Mesothelial cell of epicardium (in vitro differentiated cells): Measurements from ENCODE around the gene TMEM178A. TPM values are rescaled to one million over a fixed set of nuclear protein-coding genes. Genes with fewer than 3 reads are reported as not detected.

Source experiments
- DNase-seq, 2 experiments: peaks; one replicate each; pipeline ENCODE4 v3.0.0; 2021; ENCODE audit warnings: low spot score in 2 of 2; ENCODE audit not compliant: unreplicated experiment in 2 of 2
- H3K27ac Mint-ChIP-seq: 2 replicates; pipeline ENCODE4 v1.8.0; 2021; ENCODE audit warnings: mixed read lengths
- H3K27me3 Mint-ChIP-seq: 2 replicates; pipeline ENCODE4 v1.8.0; 2021; ENCODE audit warnings: low read depth, mixed read lengths
- H3K36me3 Mint-ChIP-seq: 2 replicates; pipeline ENCODE4 v1.8.0; 2021; ENCODE audit warnings: mixed read lengths
- H3K4me1 Mint-ChIP-seq: 2 replicates; pipeline ENCODE4 v1.8.0; 2021; ENCODE audit warnings: mixed read lengths
- H3K4me3 Mint-ChIP-seq: 2 replicates; pipeline ENCODE4 v1.8.0; 2021; ENCODE audit warnings: mild to moderate bottlenecking, moderate library complexity, mixed read lengths
- H3K9me3 Mint-ChIP-seq: 2 replicates; pipeline ENCODE4 v1.8.0; 2021; ENCODE audit warnings: mixed read lengths
- CTCF ChIP-seq: fragments of 200-600 bp; sonication (generic); IDR thresholded peaks from one replicate; pipeline ENCODE4 v1.5.0; 2021; ENCODE audit warnings: antibody characterized with exemption; ENCODE audit not compliant: unreplicated experiment
- total RNA-seq: library from RNA; stranded (reverse); gene quantifications from 3 replicates; pipeline ENCODE4 v1.2.1, GENCODE V29; 2021

TMEM178A gene
- total RNA-seq, 1 donor from 2014 or later, result 13.1 TPM

DNA sequence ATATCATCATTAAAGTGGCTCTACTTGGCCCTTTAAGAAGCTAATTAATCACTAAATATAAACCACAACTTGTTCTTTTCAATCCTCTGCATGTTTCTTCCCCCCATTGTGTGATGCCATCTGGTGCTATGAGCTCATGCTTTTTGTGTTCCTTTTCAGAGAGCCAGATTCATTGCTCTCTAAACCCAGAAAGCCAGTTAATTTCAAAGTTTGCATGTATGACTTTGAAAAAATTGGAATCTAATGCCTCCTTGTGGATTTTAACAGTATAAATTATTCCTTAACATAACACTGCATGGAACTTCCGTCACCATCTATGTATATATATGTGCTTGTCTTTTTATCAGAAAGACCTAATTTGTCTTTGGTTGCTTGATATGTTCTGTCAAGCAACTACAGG is 31.1 kb downstream of the TMEM178A start:
- peaks cover 24% of the 10 kb centered on the region for H3K9me3 Mint-ChIP-seq

DNA sequence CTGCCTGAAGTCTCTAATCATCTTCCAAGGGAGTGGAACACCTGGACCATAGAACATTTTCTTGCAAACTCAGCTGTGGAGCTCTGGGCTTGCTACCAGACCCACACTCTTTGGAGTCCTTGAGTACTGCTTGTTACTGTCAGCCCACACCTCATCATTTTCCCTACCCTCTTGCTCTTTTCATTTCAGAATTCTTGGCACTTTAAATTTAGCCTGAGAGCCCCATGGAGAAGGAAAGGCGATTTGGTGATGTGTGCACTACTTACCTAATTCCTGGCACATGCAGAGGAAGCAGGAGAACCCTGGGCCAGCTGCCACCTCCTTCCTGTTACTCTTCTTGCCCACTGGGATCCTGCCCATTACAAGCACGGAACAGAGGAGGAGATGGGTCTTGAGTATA is 31.7 kb downstream of the TMEM178A start:
- H3K27ac Mint-ChIP-seq, result no peak overlapping the region
- peaks cover 21% of the 10 kb centered on the region for H3K4me1 Mint-ChIP-seq
- peaks cover 25% of the 10 kb centered on the region for H3K9me3 Mint-ChIP-seq
- no peak overlapping the region for H3K4me3 Mint-ChIP-seq
- DNase-seq, result no peak
- H3K27me3 Mint-ChIP-seq, result no peaks in the 10 kb centered on the region
- TF ChIP-seq CTCF, result no peak
- peaks cover 26% of the 10 kb centered on the region for H3K36me3 Mint-ChIP-seq

More for the DNA sequence above, 31.1 kb downstream of the TMEM178A start:
- Mint-ChIP-seq H3K4me1 (peaks cover 21% of the 10 kb centered on the region), H3K27ac (peak overlapping the region; percentile 52), H3K36me3 (peaks cover 21% of the 10 kb centered on the region), H3K27me3 (no peaks in the 10 kb centered on the region), H3K4me3 (no peak overlapping the region)
- DNase-seq, result no peak
- peak; percentile 19 for TF ChIP-seq CTCF

DNA sequence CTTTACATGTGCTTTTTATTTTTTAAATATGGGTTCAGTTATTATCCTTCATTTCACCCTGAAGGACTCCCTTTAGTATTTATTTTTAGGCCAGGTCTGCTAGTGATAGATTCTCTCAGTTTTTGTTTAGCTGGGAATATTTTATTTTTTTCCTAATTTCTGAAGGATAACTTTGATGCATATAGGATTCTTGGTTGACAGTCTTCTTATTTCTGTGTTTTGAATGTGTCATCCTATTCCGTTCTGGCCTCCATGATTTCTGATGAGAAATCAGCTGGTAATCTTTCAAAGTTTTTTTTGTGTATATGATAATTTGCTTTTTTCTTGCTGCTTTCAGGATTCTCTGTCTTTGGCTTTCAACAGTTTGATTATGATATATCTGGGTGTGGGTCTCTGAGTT is 35.4 kb downstream of the TMEM178A start:
- peaks cover 28% of the 10 kb centered on the region for H3K36me3 Mint-ChIP-seq
- H3K4me3 Mint-ChIP-seq, result no peak overlapping the region
- H3K4me1 Mint-ChIP-seq, result peaks cover 12% of the 10 kb centered on the region
- H3K27ac Mint-ChIP-seq, result no peak overlapping the region
- DNase-seq, result no peak
- peaks cover 31% of the 10 kb centered on the region for H3K9me3 Mint-ChIP-seq
- no peak for TF ChIP-seq CTCF
- H3K27me3 Mint-ChIP-seq, result no peaks in the 10 kb centered on the region

- Mint-ChIP-seq H3K27me3 (no peaks in the 10 kb centered on the region), H3K36me3 (peaks cover 34% of the 10 kb centered on the region), H3K4me1 (no peaks in the 10 kb centered on the region), H3K4me3 (no peak overlapping the region), H3K9me3 (peaks cover 35% of the 10 kb centered on the region), H3K27ac (no peak overlapping the region)
- no peak for DNase-seq
- TF ChIP-seq CTCF, result no peak
Observed at GRCh38 chr2:39703181-39703872, 37.6 kb downstream of the TMEM178A start.

DNA sequence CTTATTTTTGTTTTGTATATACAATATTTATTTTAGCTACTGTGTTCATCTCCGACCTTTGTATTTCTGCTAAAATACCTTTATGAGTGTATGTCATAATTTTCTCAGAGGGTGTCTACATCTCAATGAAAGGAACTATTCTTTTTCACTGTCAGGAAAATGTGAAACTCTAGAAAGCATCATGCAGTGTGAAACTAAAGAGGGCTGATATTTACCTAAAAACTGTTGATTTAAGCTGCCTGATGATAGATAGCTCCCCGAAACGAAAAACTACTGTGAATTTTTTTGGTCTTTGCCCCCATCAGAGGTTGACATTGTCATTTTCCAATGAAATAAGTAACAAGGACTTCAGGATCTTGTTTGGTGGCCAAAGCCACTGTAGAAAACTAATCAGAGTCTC is 38.8 kb downstream of the TMEM178A start:
- Mint-ChIP-seq H3K27ac (no peak overlapping the region), H3K36me3 (peaks cover 31% of the 10 kb centered on the region), H3K4me3 (no peak overlapping the region), H3K9me3 (peaks cover 35% of the 10 kb centered on the region), H3K27me3 (no peaks in the 10 kb centered on the region), H3K4me1 (no peaks in the 10 kb centered on the region)
- no peak for TF ChIP-seq CTCF
- no peak for DNase-seq
